WTC11 (cell line): ENCODE measurements around the gene TFF3. TPM values are rescaled to one million over a fixed set of nuclear protein-coding genes. Genes with fewer than 3 reads are reported as not detected.

ENCODE experiments used
- ATAC-seq: fragments of 200-7000 bp; cut with Tn5 transposase; 2 replicates; pipeline ENCODE4 v1.10.0; 2021; ENCODE audit warnings: mild to moderate bottlenecking, moderate library complexity
- CTCF ChIA-PET: fragments of 300-600 bp; sonication (Branson Sonifier 250); formaldehyde crosslinking; loops from one replicate; lab custom pipeline; 2021; ENCODE audit warnings: antibody characterized with exemption; lab: Charles Lee
- POLR2A ChIA-PET: fragments of 350-600 bp; sonication (Branson Sonifier 250); formaldehyde crosslinking; loops from one replicate; lab custom pipeline; 2021; ENCODE audit warnings: antibody characterized with exemption; lab: Charles Lee
- DNase-seq: peaks from one replicate; pipeline ENCODE4 v3.0.0; 2021; ENCODE audit warnings: low spot score
- H3K27ac Mint-ChIP-seq: 2 replicates; pipeline ENCODE4 v1.8.0; 2021; ENCODE audit warnings: mixed read lengths
- H3K27me3 Mint-ChIP-seq: 2 replicates; pipeline ENCODE4 v1.8.0; 2021; ENCODE audit warnings: low read depth, mild to moderate bottlenecking, moderate library complexity, mixed read lengths
- H3K36me3 Mint-ChIP-seq: 2 replicates; pipeline ENCODE4 v1.8.0; 2021; ENCODE audit warnings: mixed read lengths
- H3K4me1 Mint-ChIP-seq: 2 replicates; pipeline ENCODE4 v1.8.0; 2022; ENCODE audit warnings: mixed read lengths
- H3K4me3 Mint-ChIP-seq: 2 replicates; pipeline ENCODE4 v1.8.0; 2021; ENCODE audit warnings: mild to moderate bottlenecking, moderate library complexity, mixed read lengths
- H3K9me3 Mint-ChIP-seq: 2 replicates; pipeline ENCODE4 v1.8.0; 2021; ENCODE audit warnings: mixed read lengths
- ATF2 ChIP-seq: sonication (generic); formaldehyde crosslinking; IDR thresholded peaks from 2 replicates; pipeline ENCODE4 v1.8.1; 2022; ENCODE audit warnings: low read depth, missing genetic modification reagents, borderline replicate concordance
- ATF6 ChIP-seq: sonication (generic); formaldehyde crosslinking; IDR thresholded peaks from 2 replicates; pipeline ENCODE4 v1.8.1; 2023; ENCODE audit warnings: mild to moderate bottlenecking, missing genetic modification reagents
- CBFB ChIP-seq: sonication (generic); formaldehyde crosslinking; IDR thresholded peaks from 2 replicates; pipeline ENCODE4 v1.8.1; 2022; ENCODE audit warnings: mild to moderate bottlenecking, low read depth, missing genetic modification reagents
- E2F4 ChIP-seq: sonication (generic); formaldehyde crosslinking; IDR thresholded peaks from 2 replicates; pipeline ENCODE4 v1.8.1; 2022; ENCODE audit warnings: low read depth, mild to moderate bottlenecking, moderate library complexity, missing genetic modification reagents, borderline replicate concordance
- FOXP4 ChIP-seq: sonication (generic); formaldehyde crosslinking; IDR thresholded peaks from 2 replicates; pipeline ENCODE4 v1.8.0; 2022; ENCODE audit warnings: mild to moderate bottlenecking, missing genetic modification reagents
- IRF1 ChIP-seq: sonication (generic); formaldehyde crosslinking; IDR thresholded peaks from 2 replicates; pipeline ENCODE4 v1.8.0; 2023; ENCODE audit warnings: missing genetic modification reagents
- JUN ChIP-seq: sonication (generic); formaldehyde crosslinking; IDR thresholded peaks from 2 replicates; pipeline ENCODE4 v1.8.0; 2023; ENCODE audit warnings: mild to moderate bottlenecking, missing genetic modification reagents
- MLX ChIP-seq: sonication (generic); formaldehyde crosslinking; IDR thresholded peaks from 2 replicates; pipeline ENCODE4 v1.8.1; 2023; ENCODE audit warnings: mild to moderate bottlenecking, missing genetic modification reagents, moderate library complexity
- MXD4 ChIP-seq: fragments of 250-450 bp; sonication (Bioruptor Pico); IDR thresholded peaks from 2 replicates; pipeline ENCODE4 v1.8.0; 2021; ENCODE audit warnings: mild to moderate bottlenecking, moderate library complexity, borderline replicate concordance
- NFE2L1 ChIP-seq: sonication (generic); formaldehyde crosslinking; IDR thresholded peaks from 2 replicates; pipeline ENCODE4 v1.8.1; 2023; ENCODE audit warnings: missing genetic modification reagents
- OVOL2 ChIP-seq: fragments of 250-450 bp; sonication (Bioruptor Pico); IDR thresholded peaks from 2 replicates; pipeline ENCODE4 v1.9.0; 2021; ENCODE audit warnings: mild to moderate bottlenecking, borderline replicate concordance
- SP1 ChIP-seq: sonication (generic); formaldehyde crosslinking; conservative IDR thresholded peaks from 2 replicates; pipeline ENCODE4 v1.8.1; 2022; ENCODE audit warnings: missing genetic modification reagents
- TEAD1 ChIP-seq: sonication (generic); formaldehyde crosslinking; IDR thresholded peaks from 2 replicates; pipeline ENCODE4 v1.8.0; 2022; ENCODE audit warnings: mild to moderate bottlenecking, missing genetic modification reagents
- TEAD4 ChIP-seq: sonication (generic); formaldehyde crosslinking; IDR thresholded peaks from 2 replicates; pipeline ENCODE4 v1.8.0; 2022; ENCODE audit warnings: mild to moderate bottlenecking, missing genetic modification reagents
- TP53 ChIP-seq: sonication (generic); formaldehyde crosslinking; IDR thresholded peaks from 2 replicates; pipeline ENCODE4 v1.8.1; 2023; ENCODE audit warnings: mild to moderate bottlenecking, missing genetic modification reagents
- ZMAT4 ChIP-seq: fragments of 250-450 bp; sonication (Bioruptor Pico); IDR thresholded peaks from 2 replicates; pipeline ENCODE4 v1.9.0; 2021; ENCODE audit warnings: mild to moderate bottlenecking
- ZNF121 ChIP-seq: sonication (generic); formaldehyde crosslinking; IDR thresholded peaks from 2 replicates; pipeline ENCODE4 v1.8.0; 2023; ENCODE audit warnings: missing genetic modification reagents
- ZNF263 ChIP-seq: sonication (generic); formaldehyde crosslinking; IDR thresholded peaks from 2 replicates; pipeline ENCODE4 v1.8.1; 2022; ENCODE audit warnings: low read depth, mild to moderate bottlenecking, moderate library complexity, missing genetic modification reagents
- ZNF423 ChIP-seq: fragments of 250-450 bp; sonication (Bioruptor Pico); IDR thresholded peaks from 2 replicates; pipeline ENCODE4 v2.1.2; 2022; ENCODE audit warnings: mild to moderate bottlenecking, moderate library complexity
- ZNF425 ChIP-seq: fragments of 250-450 bp; sonication (Bioruptor Pico); conservative IDR thresholded peaks from 2 replicates; pipeline ENCODE4 v1.9.0; 2021; ENCODE audit warnings: mild to moderate bottlenecking
- total RNA-seq: library from RNA; stranded (reverse); gene quantifications from 3 replicates; pipeline ENCODE4 v1.2.3, GENCODE V29; 2021

TFF3 gene
- total RNA-seq, 1 experiment from 2014 or later = 4.2 TPM

GRCh38 chr21:42346441-42346840, 31.2 kb upstream of the TFF3 start (continued):
- no peak for TF ChIP-seq ZMAT4 (CRISPR knock-in tag)
- TF ChIP-seq, all 79 proteins: peak for 0

- Mint-ChIP-seq H3K9me3 (no peaks in the 10 kb centered on the region), H3K27ac (no peak overlapping the region), H3K4me3 (no peak overlapping the region), H3K27me3 (no peaks in the 10 kb centered on the region), H3K36me3 (no peaks in the 10 kb centered on the region), H3K4me1 (peaks cover 3% of the 10 kb centered on the region)
- CTCF ChIA-PET = no interaction called here
- no peak for TF ChIP-seq ZMAT4 (CRISPR knock-in tag)
- TF ChIP-seq TP53 (CRISPR knock-in tag) = no peak
- no peak for TF ChIP-seq CBFB (CRISPR knock-in tag)
- TF ChIP-seq TEAD1 (CRISPR knock-in tag) = no peak
- TF ChIP-seq OVOL2 (CRISPR knock-in tag) = no peak
- TF ChIP-seq ATF2 (CRISPR knock-in tag) = no peak
- no peak for TF ChIP-seq MXD4 (CRISPR knock-in tag)
- no peak for TF ChIP-seq E2F4 (CRISPR knock-in tag)
- TF ChIP-seq ZNF423 (CRISPR knock-in tag) = no peak
- no peak for TF ChIP-seq IRF1
- no peak for TF ChIP-seq ZNF121 (CRISPR knock-in tag)
- TF ChIP-seq JUN (CRISPR knock-in tag) = no peak
- TF ChIP-seq FOXP4 = no peak
- TF ChIP-seq MLX (CRISPR knock-in tag) = no peak
- no peak for TF ChIP-seq ZNF425 (CRISPR knock-in tag)
- TF ChIP-seq ZNF263 (CRISPR knock-in tag) = no peak
- no peak for TF ChIP-seq TEAD4 (CRISPR knock-in tag)
- TF ChIP-seq NFE2L1 (CRISPR knock-in tag) = no peak
- TF ChIP-seq ATF6 (CRISPR knock-in tag) = no peak
- TF ChIP-seq SP1 (CRISPR knock-in tag) = no peak
- POLR2A ChIA-PET = no interaction called here
- ATAC-seq (no peak), DNase-seq (no peak)
Measured at GRCh38 chr21:42344631-42345030, 29.4 kb upstream of the TFF3 start.
